ENCODE measurements around the gene SYNE2. TPM values are rescaled to one million over a fixed set of nuclear protein-coding genes. Genes with fewer than 3 reads are reported as not detected.

The SYNE2 gene
- total RNA-seq, 1 experiment from 2014 or later: 71.1 TPM

DNA sequence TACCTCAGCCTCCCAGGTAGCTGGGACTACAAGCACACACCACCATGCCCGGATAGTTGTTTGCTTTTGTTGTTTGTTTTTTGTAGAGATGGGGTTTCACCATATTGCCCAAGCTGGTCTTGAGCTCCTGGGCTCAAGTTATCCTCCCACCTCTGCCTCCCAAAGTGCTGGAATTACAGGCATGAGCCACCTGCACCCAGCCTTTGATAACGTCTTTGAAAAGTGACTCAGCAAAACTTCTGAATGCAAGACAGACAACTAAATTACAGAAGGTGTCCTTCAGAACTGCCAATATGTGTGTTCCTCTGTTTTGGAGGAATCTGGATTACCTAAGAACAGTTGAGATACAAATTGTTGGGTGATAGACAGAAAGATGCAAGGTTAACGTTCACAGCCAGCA lies 341.6 kb downstream of the SYNE2 start:
- H3K4me1 Mint-ChIP-seq: peaks cover 77% of the 10 kb centered on the region
- no peak overlapping the region for H3K4me3 Mint-ChIP-seq
- ChIA-PET POLR2A (no interaction called here), CTCF (interaction anchor here (1.1 to 1.3 kb wide), 2 partner anchors 57 to 109 kb away, joined by 4 read pairs; no protein-coding TSS in a partner anchor)
- no peaks in the 10 kb centered on the region for H3K9me3 Mint-ChIP-seq
- TF ChIP-seq, protein P1, sequence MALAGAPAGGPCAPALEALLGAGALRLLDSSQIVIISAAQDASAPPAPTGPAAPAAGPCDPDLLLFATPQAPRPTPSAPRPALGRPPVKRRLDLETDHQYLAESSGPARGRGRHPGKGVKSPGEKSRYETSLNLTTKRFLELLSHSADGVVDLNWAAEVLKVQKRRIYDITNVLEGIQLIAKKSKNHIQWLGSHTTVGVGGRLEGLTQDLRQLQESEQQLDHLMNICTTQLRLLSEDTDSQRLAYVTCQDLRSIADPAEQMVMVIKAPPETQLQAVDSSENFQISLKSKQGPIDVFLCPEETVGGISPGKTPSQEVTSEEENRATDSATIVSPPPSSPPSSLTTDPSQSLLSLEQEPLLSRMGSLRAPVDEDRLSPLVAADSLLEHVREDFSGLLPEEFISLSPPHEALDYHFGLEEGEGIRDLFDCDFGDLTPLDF (CRISPR knock-in tag; IDR thresholded peaks at IDR 0.05): no peak
- no peak for TF ChIP-seq NFYB (CRISPR knock-in tag; conservative IDR thresholded peaks at IDR 0.05; ENCODE audit: low read depth)
- TF ChIP-seq ZNF671 (CRISPR knock-in tag; IDR thresholded peaks at IDR 0.05): no peak
- TF ChIP-seq ELF4 (CRISPR knock-in tag; IDR thresholded peaks at IDR 0.05; ENCODE audit: low read depth): no peak
- TF ChIP-seq, protein P2, sequence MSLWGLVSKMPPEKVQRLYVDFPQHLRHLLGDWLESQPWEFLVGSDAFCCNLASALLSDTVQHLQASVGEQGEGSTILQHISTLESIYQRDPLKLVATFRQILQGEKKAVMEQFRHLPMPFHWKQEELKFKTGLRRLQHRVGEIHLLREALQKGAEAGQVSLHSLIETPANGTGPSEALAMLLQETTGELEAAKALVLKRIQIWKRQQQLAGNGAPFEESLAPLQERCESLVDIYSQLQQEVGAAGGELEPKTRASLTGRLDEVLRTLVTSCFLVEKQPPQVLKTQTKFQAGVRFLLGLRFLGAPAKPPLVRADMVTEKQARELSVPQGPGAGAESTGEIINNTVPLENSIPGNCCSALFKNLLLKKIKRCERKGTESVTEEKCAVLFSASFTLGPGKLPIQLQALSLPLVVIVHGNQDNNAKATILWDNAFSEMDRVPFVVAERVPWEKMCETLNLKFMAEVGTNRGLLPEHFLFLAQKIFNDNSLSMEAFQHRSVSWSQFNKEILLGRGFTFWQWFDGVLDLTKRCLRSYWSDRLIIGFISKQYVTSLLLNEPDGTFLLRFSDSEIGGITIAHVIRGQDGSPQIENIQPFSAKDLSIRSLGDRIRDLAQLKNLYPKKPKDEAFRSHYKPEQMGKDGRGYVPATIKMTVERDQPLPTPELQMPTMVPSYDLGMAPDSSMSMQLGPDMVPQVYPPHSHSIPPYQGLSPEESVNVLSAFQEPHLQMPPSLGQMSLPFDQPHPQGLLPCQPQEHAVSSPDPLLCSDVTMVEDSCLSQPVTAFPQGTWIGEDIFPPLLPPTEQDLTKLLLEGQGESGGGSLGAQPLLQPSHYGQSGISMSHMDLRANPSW (CRISPR knock-in tag; conservative IDR thresholded peaks at IDR 0.05; ENCODE audit: low read depth): no peak
- TF ChIP-seq, protein P3, sequence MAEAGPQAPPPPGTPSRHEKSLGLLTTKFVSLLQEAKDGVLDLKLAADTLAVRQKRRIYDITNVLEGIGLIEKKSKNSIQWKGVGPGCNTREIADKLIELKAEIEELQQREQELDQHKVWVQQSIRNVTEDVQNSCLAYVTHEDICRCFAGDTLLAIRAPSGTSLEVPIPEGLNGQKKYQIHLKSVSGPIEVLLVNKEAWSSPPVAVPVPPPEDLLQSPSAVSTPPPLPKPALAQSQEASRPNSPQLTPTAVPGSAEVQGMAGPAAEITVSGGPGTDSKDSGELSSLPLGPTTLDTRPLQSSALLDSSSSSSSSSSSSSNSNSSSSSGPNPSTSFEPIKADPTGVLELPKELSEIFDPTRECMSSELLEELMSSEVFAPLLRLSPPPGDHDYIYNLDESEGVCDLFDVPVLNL (CRISPR knock-in tag; IDR thresholded peaks at IDR 0.05; ENCODE audit: borderline replicate concordance, low read depth): no peak
- no peak for TF ChIP-seq ZBTB43 (CRISPR knock-in tag; IDR thresholded peaks at IDR 0.05)
- TF ChIP-seq TP53 (CRISPR knock-in tag; IDR thresholded peaks at IDR 0.05): no peak
- no peak for TF ChIP-seq FOXK1 (CRISPR knock-in tag; IDR thresholded peaks at IDR 0.05)
- no peak for TF ChIP-seq CREM (CRISPR knock-in tag; IDR thresholded peaks at IDR 0.05)
- TF ChIP-seq, protein P4, sequence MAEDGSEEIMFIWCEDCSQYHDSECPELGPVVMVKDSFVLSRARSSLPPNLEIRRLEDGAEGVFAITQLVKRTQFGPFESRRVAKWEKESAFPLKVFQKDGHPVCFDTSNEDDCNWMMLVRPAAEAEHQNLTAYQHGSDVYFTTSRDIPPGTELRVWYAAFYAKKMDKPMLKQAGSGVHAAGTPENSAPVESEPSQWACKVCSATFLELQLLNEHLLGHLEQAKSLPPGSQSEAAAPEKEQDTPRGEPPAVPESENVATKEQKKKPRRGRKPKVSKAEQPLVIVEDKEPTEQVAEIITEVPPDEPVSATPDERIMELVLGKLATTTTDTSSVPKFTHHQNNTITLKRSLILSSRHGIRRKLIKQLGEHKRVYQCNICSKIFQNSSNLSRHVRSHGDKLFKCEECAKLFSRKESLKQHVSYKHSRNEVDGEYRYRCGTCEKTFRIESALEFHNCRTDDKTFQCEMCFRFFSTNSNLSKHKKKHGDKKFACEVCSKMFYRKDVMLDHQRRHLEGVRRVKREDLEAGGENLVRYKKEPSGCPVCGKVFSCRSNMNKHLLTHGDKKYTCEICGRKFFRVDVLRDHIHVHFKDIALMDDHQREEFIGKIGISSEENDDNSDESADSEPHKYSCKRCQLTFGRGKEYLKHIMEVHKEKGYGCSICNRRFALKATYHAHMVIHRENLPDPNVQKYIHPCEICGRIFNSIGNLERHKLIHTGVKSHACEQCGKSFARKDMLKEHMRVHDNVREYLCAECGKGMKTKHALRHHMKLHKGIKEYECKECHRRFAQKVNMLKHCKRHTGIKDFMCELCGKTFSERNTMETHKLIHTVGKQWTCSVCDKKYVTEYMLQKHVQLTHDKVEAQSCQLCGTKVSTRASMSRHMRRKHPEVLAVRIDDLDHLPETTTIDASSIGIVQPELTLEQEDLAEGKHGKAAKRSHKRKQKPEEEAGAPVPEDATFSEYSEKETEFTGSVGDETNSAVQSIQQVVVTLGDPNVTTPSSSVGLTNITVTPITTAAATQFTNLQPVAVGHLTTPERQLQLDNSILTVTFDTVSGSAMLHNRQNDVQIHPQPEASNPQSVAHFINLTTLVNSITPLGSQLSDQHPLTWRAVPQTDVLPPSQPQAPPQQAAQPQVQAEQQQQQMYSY (CRISPR knock-in tag; IDR thresholded peaks at IDR 0.05): no peak
- TF ChIP-seq FOXJ3 (CRISPR knock-in tag; IDR thresholded peaks at IDR 0.05; ENCODE audit: borderline replicate concordance): no peak
- TF ChIP-seq, protein P5, sequence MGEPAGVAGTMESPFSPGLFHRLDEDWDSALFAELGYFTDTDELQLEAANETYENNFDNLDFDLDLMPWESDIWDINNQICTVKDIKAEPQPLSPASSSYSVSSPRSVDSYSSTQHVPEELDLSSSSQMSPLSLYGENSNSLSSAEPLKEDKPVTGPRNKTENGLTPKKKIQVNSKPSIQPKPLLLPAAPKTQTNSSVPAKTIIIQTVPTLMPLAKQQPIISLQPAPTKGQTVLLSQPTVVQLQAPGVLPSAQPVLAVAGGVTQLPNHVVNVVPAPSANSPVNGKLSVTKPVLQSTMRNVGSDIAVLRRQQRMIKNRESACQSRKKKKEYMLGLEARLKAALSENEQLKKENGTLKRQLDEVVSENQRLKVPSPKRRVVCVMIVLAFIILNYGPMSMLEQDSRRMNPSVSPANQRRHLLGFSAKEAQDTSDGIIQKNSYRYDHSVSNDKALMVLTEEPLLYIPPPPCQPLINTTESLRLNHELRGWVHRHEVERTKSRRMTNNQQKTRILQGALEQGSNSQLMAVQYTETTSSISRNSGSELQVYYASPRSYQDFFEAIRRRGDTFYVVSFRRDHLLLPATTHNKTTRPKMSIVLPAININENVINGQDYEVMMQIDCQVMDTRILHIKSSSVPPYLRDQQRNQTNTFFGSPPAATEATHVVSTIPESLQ (CRISPR knock-in tag; IDR thresholded peaks at IDR 0.05): no peak
- no peak for TF ChIP-seq ZNF423 (CRISPR knock-in tag; IDR thresholded peaks at IDR 0.05)
- TF ChIP-seq EMX1 (CRISPR knock-in tag; IDR thresholded peaks at IDR 0.05): no peak
- TF ChIP-seq ATF3 (CRISPR knock-in tag; conservative IDR thresholded peaks at IDR 0.05): no peak
- no peak for TF ChIP-seq MAX (CRISPR knock-in tag; IDR thresholded peaks at IDR 0.05)
- no peak for TF ChIP-seq ATF1 (CRISPR knock-in tag; IDR thresholded peaks at IDR 0.05)
- no peak for TF ChIP-seq CREB1 (CRISPR knock-in tag; IDR thresholded peaks at IDR 0.05)
- DNase-seq (ENCODE audit: low spot score) (no peak), ATAC-seq (no peak)
- H3K27ac Mint-ChIP-seq: peak overlapping the region; percentile 51
- peaks cover 28% of the 10 kb centered on the region for H3K36me3 Mint-ChIP-seq
- no peaks in the 10 kb centered on the region for H3K27me3 Mint-ChIP-seq (ENCODE audit: low read depth)
